Cortex of kidney (tissue), 1 donor: Measurements from ENCODE around the gene TMEM182.

ENCODE experiments used
- DNase-seq: peaks from one replicate; lab custom pipeline; 2025; lab: John Stamatoyannopoulos, UW

Gene TMEM182

DNA sequence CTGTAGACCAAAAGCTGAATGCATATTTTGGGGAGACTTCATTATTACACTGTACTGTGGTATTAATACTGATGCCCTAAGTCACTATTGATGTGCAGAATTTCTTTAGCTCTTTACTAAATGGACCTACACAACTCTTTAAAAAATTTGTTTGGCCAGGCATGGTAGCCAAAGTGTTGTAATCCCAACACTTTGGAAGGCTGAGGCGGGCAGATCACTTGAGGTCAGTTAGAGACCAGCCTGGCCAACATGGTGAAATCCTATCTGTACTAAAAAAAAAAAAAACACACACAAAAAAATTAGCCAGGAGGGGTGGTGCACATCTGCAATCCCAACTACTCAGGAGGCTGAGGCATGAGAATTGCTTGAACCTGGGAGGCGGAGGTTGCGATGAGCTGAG is 6.4 kb downstream of the TMEM182 start:
- DNase-seq: no peak

DNA sequence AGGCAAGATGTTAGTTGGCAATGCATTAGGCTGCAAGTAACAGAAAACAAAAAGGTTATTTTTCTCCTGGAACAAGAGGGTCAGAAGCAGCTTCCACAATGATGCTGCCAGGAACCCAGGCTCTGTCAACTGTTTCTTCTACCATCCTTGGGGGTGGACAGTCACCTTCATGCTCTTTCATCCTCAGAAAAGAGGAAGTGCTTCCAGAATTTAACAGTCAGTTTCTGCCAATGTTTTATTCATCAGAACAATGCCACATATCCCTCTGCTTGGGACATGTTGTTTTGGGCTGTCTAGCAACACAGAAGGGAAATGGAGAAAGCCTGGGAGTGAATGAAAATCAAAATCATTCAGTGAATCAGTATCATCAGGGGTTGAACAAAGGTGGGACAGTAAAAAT is 7.1 kb downstream of the TMEM182 start:
- DNase-seq: no peak

DNA sequence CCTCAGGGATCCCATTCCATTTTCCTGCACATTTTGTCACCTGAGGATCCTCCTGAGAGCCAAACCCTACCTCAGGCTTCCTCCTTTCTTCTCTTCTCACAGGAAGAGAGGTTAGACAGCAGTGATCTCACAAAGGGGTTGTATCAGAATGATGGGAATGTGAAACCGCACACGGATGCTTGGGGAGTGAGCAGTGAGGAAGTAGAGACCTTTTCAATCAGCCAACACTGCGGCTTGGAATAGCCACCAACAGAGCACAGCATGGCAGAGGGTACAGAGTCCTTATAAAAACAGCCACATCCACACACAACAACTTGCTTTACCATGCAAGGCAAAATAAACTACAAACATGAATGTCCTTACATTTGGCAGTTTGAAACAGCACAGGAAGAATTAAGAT is 8.7 kb downstream of the TMEM182 start:
- no peak for DNase-seq

DNA sequence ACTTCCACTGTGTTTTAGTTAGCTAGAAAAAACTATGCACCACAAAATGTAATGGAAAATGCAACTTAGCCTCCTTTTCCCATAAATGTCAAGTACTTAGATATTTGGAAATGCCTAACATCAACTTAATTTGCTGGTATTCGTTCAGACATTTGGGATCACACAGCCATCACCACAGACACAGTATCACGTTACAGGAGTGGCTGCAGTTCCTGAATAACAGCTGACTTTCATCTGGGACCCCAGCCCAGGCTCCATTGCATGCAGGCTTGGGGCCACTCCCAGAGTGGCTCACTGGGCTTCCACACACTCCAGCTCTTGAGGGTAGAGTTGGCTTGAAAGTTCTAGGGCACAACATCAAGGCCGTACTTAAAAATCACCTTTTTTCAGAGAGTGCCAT is 9.3 kb downstream of the TMEM182 start:
- DNase-seq: no peak

DNA sequence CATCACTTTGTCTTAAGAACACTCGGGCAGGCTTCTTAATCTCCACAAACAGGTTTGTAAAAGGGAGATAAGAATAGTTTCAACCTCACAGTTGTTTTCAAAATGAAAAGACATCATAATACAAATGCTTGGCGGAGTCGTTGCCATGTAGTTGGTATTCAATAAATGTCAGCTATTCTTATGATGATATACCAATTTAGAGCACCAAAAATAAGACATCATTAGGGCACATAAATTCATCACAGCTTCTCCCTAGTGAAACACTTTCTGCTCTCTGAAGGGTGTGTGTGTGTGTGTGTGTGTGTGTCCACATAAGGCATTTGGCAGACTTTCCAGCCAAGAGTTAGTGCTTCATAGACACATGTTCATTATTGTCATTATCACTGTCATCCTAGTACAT is 10.8 kb downstream of the TMEM182 start:
- DNase-seq: no peak

DNA sequence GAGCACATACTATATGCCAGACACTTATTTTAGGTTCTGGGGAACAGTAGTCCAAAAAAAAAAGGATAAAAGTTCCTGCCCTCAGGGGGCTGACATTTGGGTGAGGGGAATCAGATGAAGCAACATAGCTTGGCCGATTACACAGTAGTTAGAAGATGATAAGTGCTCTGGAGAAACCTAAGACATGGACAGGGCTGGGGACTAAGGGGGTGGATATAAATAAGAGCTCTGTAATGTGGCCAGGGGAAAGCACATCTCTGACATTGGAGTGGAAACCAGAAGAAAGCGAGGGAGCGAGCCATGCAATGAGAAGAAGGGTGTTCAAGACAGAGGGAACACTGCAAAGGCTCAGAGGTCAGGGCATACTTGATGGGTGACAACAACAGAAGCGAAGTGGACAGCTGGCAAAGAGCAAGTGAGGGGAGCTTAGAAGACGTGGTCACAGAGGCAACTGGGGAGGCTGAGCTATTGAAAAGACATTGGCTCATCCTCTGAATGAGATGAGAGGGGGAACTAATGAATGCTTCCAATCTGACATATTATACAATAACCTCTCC is 11.4 kb downstream of the TMEM182 start:
- DNase-seq: no peak

DNA sequence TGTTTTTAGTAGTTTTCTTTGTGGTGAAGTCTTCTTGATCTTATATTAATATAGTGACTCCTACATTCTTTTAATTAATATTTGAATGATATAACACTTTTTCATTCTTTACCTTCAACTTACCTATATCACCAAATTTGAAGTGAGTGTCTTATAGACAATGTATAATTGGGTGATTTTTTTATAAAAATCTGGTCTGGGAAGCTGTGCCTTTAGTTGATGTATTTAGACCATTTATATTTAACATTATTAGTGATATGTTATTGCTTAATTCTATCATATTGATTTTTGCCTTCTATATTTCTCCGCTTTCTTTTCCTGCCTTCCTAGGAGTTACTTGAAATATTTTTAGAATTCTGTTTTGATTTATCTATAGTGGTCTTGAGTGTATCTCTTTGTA is 16.4 kb downstream of the TMEM182 start:
- DNase-seq: no peak

DNA sequence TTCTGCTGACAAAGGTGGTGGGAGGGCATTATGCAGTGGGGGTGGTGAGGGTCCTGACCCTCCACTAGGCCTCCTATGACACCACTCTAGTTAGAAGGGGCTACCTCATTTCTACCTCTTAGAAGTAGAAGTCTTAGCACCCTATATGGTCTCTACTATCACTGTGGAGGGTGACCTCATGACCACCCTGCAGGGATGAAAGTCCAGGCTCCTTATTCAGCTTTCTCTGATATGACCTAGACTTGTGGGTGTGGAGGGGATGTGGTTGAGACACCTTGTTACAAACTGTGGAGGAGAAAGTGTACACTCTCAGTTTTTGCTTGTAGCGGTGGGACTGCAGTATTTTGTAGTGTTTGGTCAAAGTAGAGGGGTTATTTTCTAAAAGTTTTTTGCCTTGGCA is 18.6 kb downstream of the TMEM182 start:
- no peak for DNase-seq

DNA sequence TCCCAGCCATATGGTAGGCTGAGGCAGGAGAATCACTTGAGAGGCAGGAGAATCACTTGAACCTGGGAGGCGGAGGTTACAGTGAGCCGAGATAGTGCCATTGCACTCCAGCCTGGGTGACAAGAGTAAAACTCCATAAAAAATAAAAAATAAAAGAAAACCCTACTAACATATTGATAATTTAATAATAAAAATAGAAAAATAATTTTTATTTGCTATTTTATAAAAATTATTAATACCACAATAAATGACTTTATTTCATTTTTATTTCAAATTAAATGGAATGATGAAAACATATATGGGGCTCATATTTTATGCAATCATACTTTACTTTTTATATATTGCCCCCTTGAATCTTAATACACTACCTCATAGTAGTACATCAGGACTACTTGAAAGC is 20.4 kb downstream of the TMEM182 start:
- DNase-seq: no peak

DNA sequence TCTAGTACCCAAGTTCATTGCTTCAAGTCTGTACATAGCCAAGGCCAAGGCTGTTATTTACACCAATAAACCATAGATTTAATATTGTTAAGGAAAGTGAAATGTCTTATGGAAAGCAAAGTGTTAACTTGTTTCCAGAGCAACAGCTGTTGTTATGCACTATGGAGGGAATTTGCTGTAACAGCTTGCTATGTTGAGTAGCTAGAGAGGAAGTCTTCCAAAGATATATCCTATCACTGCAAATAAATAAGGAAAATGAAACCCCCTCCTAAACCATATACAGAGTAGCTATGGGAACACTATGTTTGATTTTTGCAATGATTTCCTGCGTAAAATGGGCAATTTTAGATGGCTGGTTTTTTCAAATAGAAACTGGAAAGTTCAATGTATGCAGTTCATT is 21.1 kb downstream of the TMEM182 start:
- DNase-seq: no peak

DNA sequence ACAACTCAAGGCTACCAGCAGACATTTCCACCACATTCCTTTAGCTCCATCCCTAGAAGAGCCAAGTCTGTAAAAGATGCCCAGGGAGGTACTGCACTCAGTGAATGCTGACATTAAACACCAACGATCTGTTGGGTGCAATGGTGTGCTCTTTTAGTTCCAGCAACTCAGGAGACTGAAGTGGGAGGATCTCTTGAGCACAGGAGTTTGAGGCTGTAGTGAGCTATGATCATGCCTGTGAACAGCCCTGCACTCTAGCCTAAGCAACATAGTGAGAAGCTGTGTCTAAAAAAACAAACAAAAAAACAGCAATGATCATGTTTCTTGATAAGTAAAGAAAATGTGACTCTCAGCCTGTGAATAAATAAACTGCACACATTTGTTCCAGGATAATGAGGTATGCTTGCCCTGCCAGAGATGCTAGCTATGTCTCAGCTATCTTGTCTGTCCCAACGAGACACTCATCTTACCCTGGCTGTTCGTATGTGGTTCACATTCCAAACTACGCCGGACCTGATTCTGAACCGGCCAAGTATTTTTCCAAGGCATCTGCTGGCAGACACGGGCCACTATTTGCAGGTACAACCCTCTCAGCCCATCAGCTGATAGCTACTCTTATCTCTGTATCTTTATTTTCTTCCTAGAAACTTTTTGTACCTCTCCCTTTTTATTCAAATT is 21.8 kb downstream of the TMEM182 start:
- DNase-seq: no peak

DNA sequence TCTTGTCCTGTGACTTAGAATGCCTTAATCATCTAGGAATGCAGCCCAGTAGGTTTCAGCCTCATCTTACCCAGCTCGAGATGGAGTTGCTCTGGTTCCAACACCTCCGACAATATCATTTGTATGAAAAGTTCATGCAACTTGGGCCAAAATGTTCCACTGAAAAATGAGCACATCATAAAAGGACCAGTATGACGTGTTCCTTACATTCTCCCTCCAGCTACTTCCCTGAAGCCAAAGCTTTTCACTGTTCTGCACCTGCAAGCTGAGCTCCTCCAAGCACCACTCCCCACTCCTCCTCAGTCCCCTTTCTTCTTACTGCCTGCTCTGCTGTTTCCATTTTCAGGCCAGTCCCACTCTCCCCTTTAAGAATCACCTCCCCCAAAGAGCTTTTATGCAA is 23.1 kb downstream of the TMEM182 start:
- DNase-seq: no peak

DNA sequence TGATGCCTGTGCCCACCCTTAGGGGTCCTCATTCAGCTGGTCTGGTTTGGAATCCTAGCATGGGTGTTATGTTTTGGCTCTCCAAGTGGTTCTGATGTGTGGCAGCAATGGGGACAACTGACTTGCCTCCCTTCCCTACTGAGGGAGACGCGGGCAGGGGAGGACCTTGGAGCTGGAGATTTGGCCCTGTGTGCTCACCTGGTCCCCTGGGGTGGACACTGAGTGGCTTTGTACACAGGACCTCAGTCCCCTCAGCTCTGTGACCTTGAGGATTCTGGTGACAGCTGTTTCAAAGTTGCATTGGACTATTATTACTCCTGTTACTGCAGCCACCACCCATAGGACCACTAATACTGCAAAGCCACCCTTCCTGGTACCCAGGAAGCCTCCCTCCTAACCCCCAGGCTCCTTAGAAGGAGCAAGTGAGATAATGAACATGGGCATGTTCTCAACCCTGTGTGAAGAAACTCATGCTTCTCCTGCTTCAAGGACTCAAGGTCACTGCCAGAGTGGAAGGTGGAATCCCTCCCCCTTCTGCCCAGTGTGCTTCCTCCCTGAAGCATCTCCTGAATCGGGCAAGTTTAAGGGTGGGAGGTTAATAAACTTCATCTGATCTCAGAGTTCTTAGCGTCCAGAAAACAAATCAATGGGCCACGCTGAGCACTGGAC is 26.5 kb downstream of the TMEM182 start:
- DNase-seq: no peak

DNA sequence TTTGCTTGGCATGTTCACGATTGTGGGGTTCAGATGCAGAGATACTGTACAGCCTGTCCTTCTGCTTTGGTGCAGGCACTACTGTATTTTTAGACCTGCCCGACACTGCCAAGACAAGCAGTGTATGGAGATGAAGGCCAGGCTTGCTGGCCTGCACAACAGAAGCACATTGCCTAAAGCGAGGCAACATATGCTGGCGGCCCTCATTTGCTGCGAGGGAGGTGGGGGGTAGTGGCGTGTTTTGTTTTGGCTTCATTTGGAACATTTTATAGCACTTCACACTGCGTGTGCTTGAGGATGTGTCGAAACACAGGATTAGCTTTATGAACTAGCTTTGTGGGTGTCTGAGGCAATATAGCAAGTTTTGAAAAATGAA is 27.0 kb downstream of the TMEM182 start:
- DNase-seq: no peak

DNA sequence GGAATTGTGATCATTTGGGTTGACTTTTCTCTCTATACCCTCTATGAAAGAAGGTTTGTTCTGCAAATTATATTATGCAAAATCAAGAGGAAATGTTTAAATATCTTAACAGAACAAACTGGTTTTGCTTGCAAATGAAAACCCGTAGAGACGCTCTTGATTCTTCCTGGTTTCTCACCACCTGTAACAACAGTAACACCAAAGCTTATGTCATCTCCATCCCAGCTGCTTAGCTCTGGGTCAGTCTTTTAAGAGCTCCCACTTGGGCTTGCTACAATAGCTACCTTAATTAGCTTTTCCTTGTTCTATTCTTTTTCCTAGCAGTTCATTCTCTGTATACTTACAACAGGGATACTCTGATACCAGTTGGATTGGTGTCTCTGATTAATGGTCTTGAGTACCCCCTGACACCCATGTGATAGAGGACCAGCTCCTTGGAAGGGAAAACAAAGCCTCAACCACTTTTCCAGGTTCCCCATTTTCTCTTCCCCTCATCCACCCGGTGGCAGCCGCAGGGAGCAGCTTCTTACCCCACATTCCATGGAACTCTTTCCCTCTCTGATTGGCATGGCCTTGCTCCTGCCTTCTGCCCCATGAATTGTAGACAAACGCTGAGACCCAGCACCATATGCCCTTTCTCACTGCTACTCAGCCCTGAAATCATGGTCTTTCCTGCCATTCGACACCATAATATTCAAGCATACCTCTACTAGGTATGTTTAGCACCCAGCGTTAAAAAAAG is 27.7 kb downstream of the TMEM182 start:
- DNase-seq: no peak

DNA sequence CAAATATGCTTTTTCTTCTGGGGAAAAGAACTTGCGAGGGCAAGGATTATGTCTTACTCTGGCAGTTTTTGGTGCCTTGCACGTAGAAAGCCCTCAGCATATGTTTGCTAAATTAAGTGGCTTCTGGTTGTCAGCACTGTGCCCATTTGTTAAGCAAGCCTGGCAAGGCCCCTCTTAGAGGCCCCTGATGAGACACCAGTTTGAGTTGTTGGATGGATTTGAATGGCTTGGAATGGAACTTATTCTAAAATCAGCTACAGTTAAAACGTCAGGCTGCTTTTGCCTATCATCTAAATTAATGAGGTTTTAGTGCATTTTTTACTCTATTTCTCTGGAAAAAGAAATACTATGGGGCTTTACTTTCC is 28.2 kb downstream of the TMEM182 start:
- DNase-seq: no peak

DNA sequence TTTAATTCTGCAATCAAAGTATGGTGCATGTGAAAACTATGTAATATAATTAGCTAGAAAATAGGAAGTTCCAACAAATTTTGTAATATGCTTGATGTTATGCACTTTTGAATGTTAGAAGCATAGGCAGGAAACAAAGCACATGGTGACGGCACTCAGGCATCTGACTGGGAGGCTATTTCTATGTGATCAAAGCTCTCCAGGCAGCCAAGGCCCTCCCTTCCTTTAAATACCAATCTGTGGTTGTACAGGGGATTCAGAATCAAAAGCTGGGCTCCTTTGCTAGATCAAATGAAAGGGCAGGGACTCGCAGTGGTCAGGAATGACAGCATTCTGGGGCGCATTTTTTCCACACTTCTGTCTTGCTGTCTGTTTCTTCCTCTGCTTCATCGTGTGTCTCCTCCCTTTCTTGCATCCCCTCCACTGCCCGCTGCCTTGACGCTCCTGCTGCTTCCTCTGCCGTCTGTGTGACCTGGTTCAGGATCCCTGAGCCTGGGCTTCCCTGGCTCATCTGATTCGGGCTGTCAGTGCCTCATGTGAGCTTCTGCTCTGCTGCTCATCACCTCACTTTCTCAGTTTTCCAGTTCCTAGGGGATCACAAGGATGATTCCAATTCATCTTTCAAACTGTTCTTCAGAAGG is 30.9 kb downstream of the TMEM182 start:
- DNase-seq: no peak

DNA sequence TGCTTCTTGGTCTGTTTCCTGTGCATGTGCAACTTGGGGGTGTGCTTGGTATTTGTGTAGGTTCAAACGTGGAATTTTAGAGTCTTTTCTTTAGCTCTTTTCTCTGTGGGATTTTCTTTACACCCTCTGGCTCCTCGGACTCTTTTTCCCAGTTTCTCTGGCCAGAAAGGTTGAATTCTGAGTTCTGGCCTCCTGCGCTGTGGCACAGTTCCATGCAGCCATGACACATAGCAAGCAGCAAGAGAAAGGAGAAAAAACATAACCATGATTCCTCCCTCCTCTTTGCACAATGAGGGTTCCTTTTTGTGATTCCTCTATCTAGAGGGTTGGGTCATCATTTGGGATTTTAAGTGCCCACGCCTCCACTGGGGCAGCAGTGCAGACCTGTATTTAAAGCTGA is 33.8 kb downstream of the TMEM182 start:
- DNase-seq: no peak

DNA sequence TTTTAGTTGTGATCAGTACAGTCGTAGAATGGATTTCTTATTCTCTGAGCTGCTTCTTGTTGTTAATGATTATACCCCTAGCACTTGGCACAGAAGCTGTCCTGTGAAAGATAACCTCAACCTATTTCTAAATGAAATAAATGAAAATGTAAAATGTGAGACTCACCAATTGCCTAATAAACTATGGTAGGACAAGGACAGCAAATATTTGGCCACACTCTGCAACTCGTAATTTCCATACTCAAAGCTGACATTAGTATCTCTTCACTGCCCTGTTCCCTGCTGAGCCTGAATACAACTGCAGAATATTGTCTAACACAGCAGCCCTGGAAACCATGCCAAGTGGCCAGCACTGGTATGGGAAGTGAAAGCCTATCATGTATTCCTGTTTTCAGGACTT is 34.5 kb downstream of the TMEM182 start:
- DNase-seq: no peak

DNA sequence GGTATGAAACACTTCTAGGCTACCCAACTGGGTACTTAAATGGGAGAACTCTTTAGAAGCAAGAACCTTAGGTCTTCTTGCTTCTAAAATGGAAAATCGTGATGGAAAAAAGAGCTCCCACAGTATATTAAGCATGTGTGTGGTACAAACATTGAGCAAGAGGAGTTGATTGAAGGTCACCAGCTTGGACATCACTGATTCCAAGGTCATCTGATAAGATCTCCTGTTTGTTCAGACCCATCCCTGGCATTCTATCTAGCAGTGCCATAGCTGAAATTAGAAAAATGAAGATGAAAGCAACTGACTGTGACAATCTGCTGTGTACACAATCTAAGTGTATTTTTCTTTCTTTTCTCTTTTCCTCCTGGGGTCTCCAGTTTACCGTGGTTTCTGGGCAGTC is 35.7 kb downstream of the TMEM182 start:
- no peak for DNase-seq

DNA sequence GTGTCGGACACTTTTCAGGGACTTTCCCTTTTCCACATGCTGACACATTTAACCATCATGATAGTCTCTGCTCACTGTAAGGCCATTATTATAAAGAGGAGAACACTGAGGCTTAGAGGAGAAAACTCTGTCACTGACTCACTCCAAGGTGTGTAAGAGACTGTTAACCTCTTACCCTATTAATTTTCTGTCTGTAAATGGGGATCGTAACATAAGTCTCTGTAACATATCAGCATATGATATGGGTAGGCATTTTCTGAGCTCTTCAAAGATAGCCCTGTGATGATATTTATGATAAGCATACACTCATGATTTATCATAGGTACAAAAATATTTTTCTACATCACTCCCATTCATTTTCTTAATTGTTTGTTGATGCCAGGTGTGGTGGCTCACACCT is 36.4 kb downstream of the TMEM182 start:
- no peak for DNase-seq

DNA sequence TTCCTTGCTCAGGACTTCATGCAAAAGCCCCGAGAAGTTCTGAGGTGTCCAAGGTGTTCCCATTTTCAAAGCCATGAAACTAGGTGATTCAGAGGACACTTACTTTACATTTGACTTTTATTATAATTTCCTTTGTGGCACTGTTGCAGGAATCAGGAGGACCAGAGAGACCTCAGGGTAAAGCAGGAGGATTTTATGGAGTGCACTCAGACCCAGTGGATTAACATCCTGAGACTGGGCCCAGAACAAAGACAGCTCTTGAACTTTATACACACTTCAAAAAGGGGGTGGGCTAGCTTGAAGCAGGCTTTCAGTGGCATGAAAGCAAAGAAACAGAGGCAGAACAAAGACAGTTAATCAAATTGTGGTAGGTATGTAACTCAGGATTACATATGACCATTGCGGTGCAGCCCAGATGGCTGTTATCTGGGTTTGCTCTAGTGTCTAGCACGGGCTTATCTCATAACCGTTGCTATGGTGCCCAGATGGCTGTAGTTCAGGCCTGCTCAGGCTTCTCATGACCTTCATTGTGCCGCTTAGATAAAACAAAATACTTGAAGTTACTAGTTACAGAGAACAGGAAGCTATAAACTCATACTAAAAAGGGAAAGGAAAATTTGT is 39.4 kb downstream of the TMEM182 start:
- DNase-seq: no peak
